Tibial nerve (tissue), 4 donors: ENCODE measurements around the gene C1QL4. TPM values are rescaled to one million over a fixed set of nuclear protein-coding genes. Genes with fewer than 3 reads are reported as not detected.
A peak's percentile ranks its signal among the peaks of the same experiment; 100 is the strongest.
"Not testable (repeated sequence)": the region's sequence is repeated elsewhere in the genome, so short reads cannot be mapped to it uniquely, and the experiment has no call there.

ENCODE experiments used
- DNase-seq, 2 donors: peaks; one replicate each; pipeline ENCODE4 v3.0.0-alpha.2; 2019; ENCODE audit warnings: low spot score in 2 of 2
- H3K27ac ChIP-seq, 4 donors: fragments of 200-600 bp; sonication (generic) in 3 of 4; one replicate each; pipeline ENCODE4 v1.5.1; 2017 to 2019; ENCODE audit warnings: mild to moderate bottlenecking in 1 of 4
- H3K27me3 ChIP-seq, 2 donors: fragments of 200-600 bp; sonication (generic) in 1 of 2; one replicate each; pipeline versions ENCODE4 v1.5.1 to v1.6.0; 2017 to 2019
- H3K36me3 ChIP-seq, 3 donors: fragments of 200-600 bp; sonication (generic); one replicate each; pipeline ENCODE4 v1.5.1; 2018 to 2019
- H3K4me1 ChIP-seq, 4 donors: fragments of 200-600 bp; sonication (generic) in 3 of 4; one replicate each; pipeline ENCODE4 v1.5.1; 2017 to 2019
- H3K4me3 ChIP-seq, 4 donors: fragments of 200-600 bp; sonication (generic) in 3 of 4; one replicate each; pipeline ENCODE4 v1.5.1; 2017 to 2019; ENCODE audit warnings: mild to moderate bottlenecking in 1 of 4, moderate library complexity in 1 of 4
- H3K9me3 ChIP-seq, 4 donors: fragments of 200-600 bp; sonication (generic) in 3 of 4; one replicate each; pipeline ENCODE4 v1.5.1; 2017 to 2019
- EP300 ChIP-seq, 2 donors: sonication (generic); formaldehyde crosslinking; IDR thresholded peaks; one replicate each; pipeline ENCODE4 v1.6.1; 2017; ENCODE audit warnings: antibody characterized with exemption in 2 of 2, mild to moderate bottlenecking in 1 of 2
- POLR2A ChIP-seq, 2 donors: fragments of 450-650 bp; IDR thresholded peaks; one replicate each; pipeline ENCODE4 v1.6.1; 2017; ENCODE audit warnings: antibody characterized with exemption in 2 of 2, mild to moderate bottlenecking in 2 of 2, moderate library complexity in 2 of 2
- WGBS, 2 donors: methylation state at CpG; one replicate each; pipeline ENCODE4 v1.1.5; 2018; 5-methylcytosine and 5-hydroxymethylcytosine counted together
- total RNA-seq, 4 donors: library from RNA; depleted of rRNA; stranded (reverse); fragments of >200 nt; gene quantifications; one replicate each; pipeline ENCODE4 v1.1.0, GENCODE V29; 2016
- TF ChIP-seq, protein P1 (sequence below), 5 experiments: fragments of 200-600 bp in 3 of 5; fragments of 450-650 bp in 2 of 5; sonication (generic) in 3 of 5; IDR thresholded peaks; one replicate each; pipeline ENCODE4 v1.5.1; 2016 to 2019; ENCODE audit warnings: antibody characterized with exemption in 5 of 5, mild to moderate bottlenecking in 3 of 5, moderate library complexity in 2 of 5

C1QL4 gene
- total RNA-seq, 4 donors from 2014 or later: not detected

DNA sequence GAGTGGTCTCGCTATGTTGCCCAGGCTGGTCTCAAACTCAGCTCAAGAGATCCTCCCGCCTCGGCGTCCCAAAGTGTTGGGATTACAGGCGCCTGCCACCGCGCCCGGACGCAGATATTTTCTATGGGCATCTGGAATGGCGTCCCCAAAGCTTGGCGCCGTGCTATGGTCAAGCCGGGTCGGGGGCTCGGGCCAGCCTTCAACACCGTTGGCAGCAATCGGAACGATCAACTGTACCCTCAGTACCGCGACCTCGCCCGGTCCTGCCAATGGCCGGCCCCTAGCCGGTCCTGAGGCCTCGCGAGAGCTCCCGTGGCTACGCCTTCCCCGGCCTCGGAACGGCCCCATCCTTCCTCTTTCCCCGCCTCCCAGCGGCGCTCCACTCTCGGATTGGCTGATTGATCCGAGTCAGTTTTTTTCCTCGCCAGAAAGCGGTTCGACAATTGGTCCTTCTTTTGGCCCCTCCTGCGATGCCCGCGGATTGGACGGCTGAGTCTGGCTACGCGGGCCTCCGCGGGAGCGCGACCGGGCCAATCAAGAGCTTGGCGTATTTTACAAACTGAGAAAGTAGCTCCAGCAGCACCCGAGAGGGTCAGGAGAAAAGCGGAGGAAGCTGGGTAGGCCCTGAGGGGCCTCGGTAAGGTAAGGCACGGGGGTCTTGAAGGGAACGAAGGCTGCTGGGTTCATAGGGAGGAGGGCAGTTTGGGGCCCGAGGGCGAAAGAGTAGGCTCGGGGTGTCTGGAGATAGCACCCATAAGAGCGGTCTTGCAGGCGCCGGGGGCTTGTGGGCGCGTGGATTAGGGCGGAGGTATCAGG, 14.1 kb downstream of the C1QL4 start, which contains the start of gene TROAP:
Gene TROAP, plus strand, starts transcription at position 548 of the 816 bp plus-strand sequence. CDS start 354 bp downstream, outside the sequence.
- no peaks in the 10 kb centered on the region for H3K36me3 ChIP-seq
- peak within 1 kb of the TSS in 3 of 4 donors; percentile 67 to 73 (median 72) for H3K27ac ChIP-seq
- no peaks in the 10 kb centered on the region for H3K27me3 ChIP-seq
- peak; percentile 29 to 40 for TF ChIP-seq POLR2A (IDR thresholded peaks at IDR 0.05)
- TF ChIP-seq EP300 (IDR thresholded peaks at IDR 0.05): peak; percentile 54 to 69
- TF ChIP-seq, protein P1, sequence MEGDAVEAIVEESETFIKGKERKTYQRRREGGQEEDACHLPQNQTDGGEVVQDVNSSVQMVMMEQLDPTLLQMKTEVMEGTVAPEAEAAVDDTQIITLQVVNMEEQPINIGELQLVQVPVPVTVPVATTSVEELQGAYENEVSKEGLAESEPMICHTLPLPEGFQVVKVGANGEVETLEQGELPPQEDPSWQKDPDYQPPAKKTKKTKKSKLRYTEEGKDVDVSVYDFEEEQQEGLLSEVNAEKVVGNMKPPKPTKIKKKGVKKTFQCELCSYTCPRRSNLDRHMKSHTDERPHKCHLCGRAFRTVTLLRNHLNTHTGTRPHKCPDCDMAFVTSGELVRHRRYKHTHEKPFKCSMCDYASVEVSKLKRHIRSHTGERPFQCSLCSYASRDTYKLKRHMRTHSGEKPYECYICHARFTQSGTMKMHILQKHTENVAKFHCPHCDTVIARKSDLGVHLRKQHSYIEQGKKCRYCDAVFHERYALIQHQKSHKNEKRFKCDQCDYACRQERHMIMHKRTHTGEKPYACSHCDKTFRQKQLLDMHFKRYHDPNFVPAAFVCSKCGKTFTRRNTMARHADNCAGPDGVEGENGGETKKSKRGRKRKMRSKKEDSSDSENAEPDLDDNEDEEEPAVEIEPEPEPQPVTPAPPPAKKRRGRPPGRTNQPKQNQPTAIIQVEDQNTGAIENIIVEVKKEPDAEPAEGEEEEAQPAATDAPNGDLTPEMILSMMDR (IDR thresholded peaks at IDR 0.05): peak in 1 of 5 experiments; percentile 34
- 1% methylated on average over 64 to 65 of the region's 65 CpGs for WGBS, 2 donors
- peak; percentile 92 to 94 for DNase-seq
- H3K4me1 ChIP-seq: peaks cover 0 to 16% (median 4%) of the 10 kb centered on the region in 4 donors
- H3K9me3 ChIP-seq: no peaks in the 10 kb centered on the region
- peak within 1 kb of the TSS; percentile 52 to 97 (median 72) for H3K4me3 ChIP-seq

GRCh38 chr12:49322367-49322707, 14.7 kb downstream of the C1QL4 start:
- WGBS, 2 donors: 40 to 47% methylated on average over 12 of the region's 12 CpGs
- DNase-seq: no peak
- TF ChIP-seq, protein P1 (IDR thresholded peaks at IDR 0.05): no peak
- no peak for TF ChIP-seq EP300 (IDR thresholded peaks at IDR 0.05)
- no peak for TF ChIP-seq POLR2A (IDR thresholded peaks at IDR 0.05)
- Histone ChIP-seq H3K9me3 (no peaks in the 10 kb centered on the region), H3K4me1 (peaks cover 0 to 16% (median 4%) of the 10 kb centered on the region in 4 donors), H3K27ac (peak overlapping the region in 3 of 4 donors; percentile 67 to 73 (median 72)), H3K36me3 (no peaks in the 10 kb centered on the region), H3K27me3 (no peaks in the 10 kb centered on the region), H3K4me3 (peak overlapping the region; percentile 52 to 97 (median 72))

DNA sequence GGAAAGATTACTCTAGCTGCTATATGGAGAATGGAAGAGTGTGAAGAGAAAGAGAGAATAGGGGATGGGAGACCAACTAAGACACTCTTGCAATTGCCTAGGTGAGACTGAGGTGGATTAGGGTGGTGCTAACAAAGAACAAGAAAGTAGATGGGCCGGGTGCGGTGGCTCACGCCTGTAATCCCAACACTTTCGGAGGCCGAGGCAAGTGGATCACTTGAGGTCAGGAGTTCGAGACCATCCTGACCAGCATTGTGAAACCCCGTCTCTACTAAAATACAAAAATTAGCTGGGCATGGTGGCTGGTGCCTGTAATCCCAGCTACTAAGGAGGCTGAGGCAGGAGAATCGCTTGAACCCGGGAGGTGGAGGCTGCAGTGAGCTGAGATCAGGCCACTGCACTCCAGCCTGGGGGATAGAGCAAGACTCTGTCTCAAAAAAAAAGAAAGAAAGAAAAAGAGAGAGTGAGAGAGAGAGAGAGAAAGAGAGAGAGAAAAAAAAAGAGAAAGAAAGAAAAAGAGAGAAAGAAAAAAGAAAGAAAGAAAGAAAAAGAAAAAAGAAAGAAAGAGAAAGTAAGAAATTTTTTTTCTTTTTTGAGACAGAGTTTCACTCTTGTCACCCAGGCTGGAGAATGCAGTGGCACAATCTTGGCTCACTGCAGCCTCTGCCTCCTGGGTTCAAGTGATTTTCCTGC, 16.4 kb downstream of the C1QL4 start:
- not testable (repeated sequence) for H3K27ac ChIP-seq, H3K27me3 ChIP-seq, H3K4me3 ChIP-seq, H3K9me3 ChIP-seq, H3K36me3 ChIP-seq, DNase-seq
- WGBS, 2 donors: 91 to 93% methylated on average over 9 of the region's 9 CpGs
- peaks cover 0 to 16% (median 4%) of the 10 kb centered on the region in 4 donors for H3K4me1 ChIP-seq

GRCh38 chr12:49317118-49317517, 19.9 kb downstream of the C1QL4 start:
- 96% methylated on average over 10 of the region's 10 CpGs for WGBS, 2 donors
- not testable (repeated sequence) for H3K4me3 ChIP-seq, H3K4me1 ChIP-seq, H3K36me3 ChIP-seq, H3K27me3 ChIP-seq, H3K9me3 ChIP-seq, H3K27ac ChIP-seq, DNase-seq

GRCh38 chr12:49314811-49315210, 22.2 kb downstream of the C1QL4 start:
- H3K27ac ChIP-seq: no peak overlapping the region
- H3K27me3 ChIP-seq: peaks cover 0 to 4% of the 10 kb centered on the region in 2 donors
- H3K4me1 ChIP-seq: no peaks in the 10 kb centered on the region
- H3K4me3 ChIP-seq: no peak overlapping the region
- no peak for TF ChIP-seq EP300 (IDR thresholded peaks at IDR 0.05)
- TF ChIP-seq, protein P1 (IDR thresholded peaks at IDR 0.05): no peak
- no peak for TF ChIP-seq POLR2A (IDR thresholded peaks at IDR 0.05)
- 57 to 83% methylated on average over 1 of the region's 1 CpG for WGBS, 2 donors
- DNase-seq: no peak
- H3K9me3 ChIP-seq: no peaks in the 10 kb centered on the region
- no peaks in the 10 kb centered on the region for H3K36me3 ChIP-seq

GRCh38 chr12:49310451-49311000, 26.5 kb downstream of the C1QL4 start:
- H3K27me3 ChIP-seq: peaks cover 0 to 17% of the 10 kb centered on the region in 2 donors
- H3K36me3 ChIP-seq, H3K9me3 ChIP-seq, DNase-seq, H3K4me3 ChIP-seq, H3K4me1 ChIP-seq, H3K27ac ChIP-seq: not testable (repeated sequence)
- WGBS, 2 donors: 73 to 83% methylated on average over 2 to 3 of the region's 3 CpGs
